Osteocyte (in vitro differentiated cells): ENCODE data around the gene HSPBP1. TPM values are rescaled to one million over a fixed set of nuclear protein-coding genes. Genes with fewer than 3 reads are reported as not detected.

Experiments used
- DNase-seq: peaks from one replicate; pipeline ENCODE4 v3.0.0; 2021; ENCODE audit warnings: mixed read lengths; ENCODE audit not compliant: unreplicated experiment; ENCODE audit errors: extremely low spot score
- H3K27ac Mint-ChIP-seq: one replicate; pipeline ENCODE4 v1.8.0; 2021; ENCODE audit warnings: mild to moderate bottlenecking, mixed read lengths; ENCODE audit not compliant: unreplicated experiment
- H3K27me3 Mint-ChIP-seq: one replicate; pipeline ENCODE4 v1.8.0; 2021; ENCODE audit warnings: mixed read lengths; ENCODE audit not compliant: unreplicated experiment
- H3K36me3 Mint-ChIP-seq: one replicate; pipeline ENCODE4 v1.8.0; 2021; ENCODE audit warnings: mixed read lengths; ENCODE audit not compliant: unreplicated experiment
- H3K4me1 Mint-ChIP-seq: one replicate; pipeline ENCODE4 v1.8.0; 2021; ENCODE audit warnings: mixed read lengths; ENCODE audit not compliant: unreplicated experiment
- H3K4me3 Mint-ChIP-seq: one replicate; pipeline ENCODE4 v1.8.0; 2021; ENCODE audit warnings: mild to moderate bottlenecking, moderate library complexity, mixed read lengths; ENCODE audit not compliant: unreplicated experiment
- H3K9me3 Mint-ChIP-seq: one replicate; pipeline ENCODE4 v1.8.0; 2021; ENCODE audit warnings: mixed read lengths; ENCODE audit not compliant: unreplicated experiment
- total RNA-seq: library from RNA; stranded (reverse); gene quantifications from 2 replicates; pipeline ENCODE4 v1.2.1, GENCODE V29; 2021
- TF ChIP-seq, protein P1 (sequence below): fragments of 200-600 bp; sonication (generic); IDR thresholded peaks from 2 replicates; pipeline ENCODE4 v1.5.0; 2021; ENCODE audit warnings: antibody characterized with exemption, mild to moderate bottlenecking, moderate library complexity

The HSPBP1 gene
- total RNA-seq, 1 donor from 2014 or later = 29.8 TPM

- Mint-ChIP-seq H3K4me1 (no peaks in the 10 kb centered on the region), H3K9me3 (no peaks in the 10 kb centered on the region), H3K36me3 (peaks cover 18% of the 10 kb centered on the region), H3K27ac (no peak overlapping the region), H3K4me3 (no peak overlapping the region), H3K27me3 (no peaks in the 10 kb centered on the region)
- DNase-seq = no peak
- TF ChIP-seq, protein P1, sequence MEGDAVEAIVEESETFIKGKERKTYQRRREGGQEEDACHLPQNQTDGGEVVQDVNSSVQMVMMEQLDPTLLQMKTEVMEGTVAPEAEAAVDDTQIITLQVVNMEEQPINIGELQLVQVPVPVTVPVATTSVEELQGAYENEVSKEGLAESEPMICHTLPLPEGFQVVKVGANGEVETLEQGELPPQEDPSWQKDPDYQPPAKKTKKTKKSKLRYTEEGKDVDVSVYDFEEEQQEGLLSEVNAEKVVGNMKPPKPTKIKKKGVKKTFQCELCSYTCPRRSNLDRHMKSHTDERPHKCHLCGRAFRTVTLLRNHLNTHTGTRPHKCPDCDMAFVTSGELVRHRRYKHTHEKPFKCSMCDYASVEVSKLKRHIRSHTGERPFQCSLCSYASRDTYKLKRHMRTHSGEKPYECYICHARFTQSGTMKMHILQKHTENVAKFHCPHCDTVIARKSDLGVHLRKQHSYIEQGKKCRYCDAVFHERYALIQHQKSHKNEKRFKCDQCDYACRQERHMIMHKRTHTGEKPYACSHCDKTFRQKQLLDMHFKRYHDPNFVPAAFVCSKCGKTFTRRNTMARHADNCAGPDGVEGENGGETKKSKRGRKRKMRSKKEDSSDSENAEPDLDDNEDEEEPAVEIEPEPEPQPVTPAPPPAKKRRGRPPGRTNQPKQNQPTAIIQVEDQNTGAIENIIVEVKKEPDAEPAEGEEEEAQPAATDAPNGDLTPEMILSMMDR = no peak
Measured at GRCh38 chr19:55229145-55229788, 50.6 kb downstream of the HSPBP1 start.

GRCh38 chr19:55228403-55229031 is 51.4 kb downstream of the HSPBP1 start, which contains the start of gene TMEM86B:
Gene TMEM86B (minus strand): TSS chr19:55228763. CDS start chr19:55228741, 22 bp downstream.
- H3K27ac Mint-ChIP-seq = no peak within 1 kb of the TSS
- H3K9me3 Mint-ChIP-seq = no peaks in the 10 kb centered on the region
- peaks cover 16% of the 10 kb centered on the region for H3K36me3 Mint-ChIP-seq
- H3K4me3 Mint-ChIP-seq = no peak within 1 kb of the TSS
- H3K27me3 Mint-ChIP-seq = no peaks in the 10 kb centered on the region
- no peaks in the 10 kb centered on the region for H3K4me1 Mint-ChIP-seq
- no peak for DNase-seq
- TF ChIP-seq, protein P1 = no peak

- H3K36me3 Mint-ChIP-seq = peaks cover 14% of the 10 kb centered on the region
- TF ChIP-seq, protein P1 = no peak
- H3K9me3 Mint-ChIP-seq = no peaks in the 10 kb centered on the region
- no peaks in the 10 kb centered on the region for H3K27me3 Mint-ChIP-seq
- DNase-seq = no peak
- H3K27ac Mint-ChIP-seq = no peak overlapping the region
- no peaks in the 10 kb centered on the region for H3K4me1 Mint-ChIP-seq
- H3K4me3 Mint-ChIP-seq = no peak overlapping the region
Measured at GRCh38 chr19:55228015-55228391, 51.9 kb downstream of the HSPBP1 start.

GRCh38 chr19:55227241-55228014 is 52.5 kb downstream of the HSPBP1 start:
- H3K27ac Mint-ChIP-seq = no peak overlapping the region
- peaks cover 12% of the 10 kb centered on the region for H3K36me3 Mint-ChIP-seq
- TF ChIP-seq, protein P1 = no peak
- H3K27me3 Mint-ChIP-seq = no peaks in the 10 kb centered on the region
- no peaks in the 10 kb centered on the region for H3K9me3 Mint-ChIP-seq
- no peaks in the 10 kb centered on the region for H3K4me1 Mint-ChIP-seq
- no peak for DNase-seq
- H3K4me3 Mint-ChIP-seq = no peak overlapping the region

GRCh38 chr19:55226788-55227187 is 53.1 kb downstream of the HSPBP1 start:
- no peak for DNase-seq
- Mint-ChIP-seq H3K4me1 (no peaks in the 10 kb centered on the region), H3K27ac (no peak overlapping the region), H3K36me3 (peaks cover 12% of the 10 kb centered on the region), H3K27me3 (no peaks in the 10 kb centered on the region), H3K9me3 (no peaks in the 10 kb centered on the region), H3K4me3 (no peak overlapping the region)
- TF ChIP-seq, protein P1 = no peak
